Suprapubic skin (tissue), 4 donors: Measurements from ENCODE around the gene SHC2.

Source experiments
- CTCF ChIP-seq, 2 donors: fragments of 200-600 bp in 1 of 2; fragments of 450-650 bp in 1 of 2; sonication (generic) in 1 of 2; IDR thresholded peaks; one replicate each; pipeline ENCODE4 v1.5.1; 2016 to 2019; ENCODE audit warnings: antibody characterized with exemption in 2 of 2, mild to moderate bottlenecking in 1 of 2, moderate library complexity in 1 of 2
- POLR2A ChIP-seq, 2 donors: fragments of 450-650 bp; IDR thresholded peaks; one replicate each; pipeline ENCODE4 v1.6.1; 2017; ENCODE audit warnings: antibody characterized with exemption in 2 of 2, mild to moderate bottlenecking in 2 of 2, moderate library complexity in 2 of 2
- POLR2AphosphoS5 ChIP-seq, 3 donors: sonication (generic); formaldehyde crosslinking; IDR thresholded peaks; one replicate each; pipeline ENCODE4 v1.6.1; 2017; ENCODE audit warnings: antibody characterized with exemption in 3 of 3

GRCh38 chr19:402786-403185 is 58.0 kb downstream of the SHC2 start:
- TF ChIP-seq POLR2A (IDR thresholded peaks at IDR 0.05): no peak
- TF ChIP-seq CTCF (IDR thresholded peaks at IDR 0.05): no peak
- no peak for TF ChIP-seq POLR2AphosphoS5 (IDR thresholded peaks at IDR 0.05)
